Measurements from ENCODE around the gene ARSG. TPM values are rescaled to one million over a fixed set of nuclear protein-coding genes. Genes with fewer than 3 reads are reported as not detected.

Gene ARSG
- total and polyA plus RNA-seq, 2 of the 13 experiments (the other 11 are each of a cell fraction or from before 2014, with no cell fraction given) = 3.7 to 15.2 TPM

DNA sequence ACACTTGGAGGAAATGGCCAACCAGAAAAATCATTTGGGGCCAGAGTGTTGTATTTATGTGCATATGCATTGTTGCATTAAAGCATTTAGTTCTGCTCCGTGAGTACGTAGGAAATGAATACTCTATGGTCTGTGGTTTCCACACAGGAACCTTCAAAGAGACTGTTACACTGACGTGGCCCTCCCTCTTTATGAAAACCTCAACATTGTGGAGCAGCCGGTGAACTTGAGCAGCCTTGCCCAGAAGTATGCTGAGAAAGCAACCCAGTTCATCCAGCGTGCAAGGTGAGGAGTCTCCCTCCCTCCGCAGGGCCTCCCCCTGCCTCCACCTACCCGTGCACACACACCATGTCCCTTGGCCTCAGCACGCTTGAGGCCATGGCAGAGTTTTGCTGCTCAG is 65.2 kb downstream of the ARSG start:
- CTCF ChIA-PET (ENCODE audit: low intra/inter-chr PET ratio, low total read pairs) = no interaction called here
- TF ChIP-seq, protein P1, sequence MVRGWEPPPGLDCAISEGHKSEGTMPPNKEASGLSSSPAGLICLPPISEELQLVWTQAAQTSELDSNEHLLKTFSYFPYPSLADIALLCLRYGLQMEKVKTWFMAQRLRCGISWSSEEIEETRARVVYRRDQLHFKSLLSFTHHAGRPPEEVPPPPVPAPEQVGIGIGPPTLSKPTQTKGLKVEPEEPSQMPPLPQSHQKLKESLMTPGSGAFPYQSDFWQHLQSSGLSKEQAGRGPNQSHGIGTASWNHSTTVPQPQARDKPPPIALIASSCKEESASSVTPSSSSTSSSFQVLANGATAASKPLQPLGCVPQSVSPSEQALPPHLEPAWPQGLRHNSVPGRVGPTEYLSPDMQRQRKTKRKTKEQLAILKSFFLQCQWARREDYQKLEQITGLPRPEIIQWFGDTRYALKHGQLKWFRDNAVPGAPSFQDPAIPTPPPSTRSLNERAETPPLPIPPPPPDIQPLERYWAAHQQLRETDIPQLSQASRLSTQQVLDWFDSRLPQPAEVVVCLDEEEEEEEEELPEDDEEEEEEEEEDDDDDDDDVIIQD (CRISPR knock-in tag; IDR thresholded peaks at IDR 0.05; ENCODE audit: low read depth) = no peak
- no peak for TF ChIP-seq EZH2 (conservative IDR thresholded peaks at IDR 0.05; ENCODE audit: low read depth, low read length)
- no peak for TF ChIP-seq ATF7-NPFF (CRISPR knock-in tag; IDR thresholded peaks at IDR 0.05; ENCODE audit: low read depth)
- TF ChIP-seq, protein P2, sequence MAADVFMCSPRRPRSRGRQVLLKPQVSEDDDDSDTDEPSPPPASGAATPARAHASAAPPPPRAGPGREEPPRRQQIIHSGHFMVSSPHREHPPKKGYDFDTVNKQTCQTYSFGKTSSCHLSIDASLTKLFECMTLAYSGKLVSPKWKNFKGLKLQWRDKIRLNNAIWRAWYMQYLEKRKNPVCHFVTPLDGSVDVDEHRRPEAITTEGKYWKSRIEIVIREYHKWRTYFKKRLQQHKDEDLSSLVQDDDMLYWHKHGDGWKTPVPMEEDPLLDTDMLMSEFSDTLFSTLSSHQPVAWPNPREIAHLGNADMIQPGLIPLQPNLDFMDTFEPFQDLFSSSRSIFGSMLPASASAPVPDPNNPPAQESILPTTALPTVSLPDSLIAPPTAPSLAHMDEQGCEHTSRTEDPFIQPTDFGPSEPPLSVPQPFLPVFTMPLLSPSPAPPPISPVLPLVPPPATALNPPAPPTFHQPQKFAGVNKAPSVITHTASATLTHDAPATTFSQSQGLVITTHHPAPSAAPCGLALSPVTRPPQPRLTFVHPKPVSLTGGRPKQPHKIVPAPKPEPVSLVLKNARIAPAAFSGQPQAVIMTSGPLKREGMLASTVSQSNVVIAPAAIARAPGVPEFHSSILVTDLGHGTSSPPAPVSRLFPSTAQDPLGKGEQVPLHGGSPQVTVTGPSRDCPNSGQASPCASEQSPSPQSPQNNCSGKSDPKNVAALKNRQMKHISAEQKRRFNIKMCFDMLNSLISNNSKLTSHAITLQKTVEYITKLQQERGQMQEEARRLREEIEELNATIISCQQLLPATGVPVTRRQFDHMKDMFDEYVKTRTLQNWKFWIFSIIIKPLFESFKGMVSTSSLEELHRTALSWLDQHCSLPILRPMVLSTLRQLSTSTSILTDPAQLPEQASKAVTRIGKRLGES (CRISPR knock-in tag; IDR thresholded peaks at IDR 0.05; ENCODE audit: borderline replicate concordance) = no peak
- no peak for TF ChIP-seq CAMTA2 (CRISPR knock-in tag; IDR thresholded peaks at IDR 0.05; ENCODE audit: borderline replicate concordance)
- TF ChIP-seq MAF1 (CRISPR knock-in tag; IDR thresholded peaks at IDR 0.05; ENCODE audit: borderline replicate concordance) = no peak
- no peak for TF ChIP-seq KDM4B (CRISPR knock-in tag; IDR thresholded peaks at IDR 0.05)
- TF ChIP-seq HIVEP1 (CRISPR knock-in tag; IDR thresholded peaks at IDR 0.05) = no peak
- TF ChIP-seq CEBPG (CRISPR knock-in tag; IDR thresholded peaks at IDR 0.05) = no peak
- TF ChIP-seq ZNF354B (CRISPR knock-in tag; IDR thresholded peaks at IDR 0.05) = no peak
- TF ChIP-seq POLR2G (IDR thresholded peaks at IDR 0.05; ENCODE audit: low read depth, low read length) = no peak
- no peak for TF ChIP-seq ESRRA (CRISPR knock-in tag; IDR thresholded peaks at IDR 0.05; ENCODE audit: low read depth)
- TF ChIP-seq SIN3B (IDR thresholded peaks at IDR 0.05; ENCODE audit: low read length) = no peak
- no peak for TF ChIP-seq CCAR2 (optimal IDR thresholded peaks at IDR 0.05; ENCODE audit: low read depth, low read length)
- TF ChIP-seq HOXA5 (CRISPR knock-in tag; IDR thresholded peaks at IDR 0.05) = no peak
- TF ChIP-seq, protein P3, sequence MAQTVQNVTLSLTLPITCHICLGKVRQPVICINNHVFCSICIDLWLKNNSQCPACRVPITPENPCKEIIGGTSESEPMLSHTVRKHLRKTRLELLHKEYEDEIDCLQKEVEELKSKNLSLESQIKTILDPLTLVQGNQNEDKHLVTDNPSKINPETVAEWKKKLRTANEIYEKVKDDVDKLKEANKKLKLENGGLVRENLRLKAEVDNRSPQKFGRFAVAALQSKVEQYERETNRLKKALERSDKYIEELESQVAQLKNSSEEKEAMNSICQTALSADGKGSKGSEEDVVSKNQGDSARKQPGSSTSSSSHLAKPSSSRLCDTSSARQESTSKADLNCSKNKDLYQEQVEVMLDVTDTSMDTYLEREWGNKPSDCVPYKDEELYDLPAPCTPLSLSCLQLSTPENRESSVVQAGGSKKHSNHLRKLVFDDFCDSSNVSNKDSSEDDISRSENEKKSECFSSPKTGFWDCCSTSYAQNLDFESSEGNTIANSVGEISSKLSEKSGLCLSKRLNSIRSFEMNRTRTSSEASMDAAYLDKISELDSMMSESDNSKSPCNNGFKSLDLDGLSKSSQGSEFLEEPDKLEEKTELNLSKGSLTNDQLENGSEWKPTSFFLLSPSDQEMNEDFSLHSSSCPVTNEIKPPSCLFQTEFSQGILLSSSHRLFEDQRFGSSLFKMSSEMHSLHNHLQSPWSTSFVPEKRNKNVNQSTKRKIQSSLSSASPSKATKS (CRISPR knock-in tag; IDR thresholded peaks at IDR 0.05) = no peak
- no peak for TF ChIP-seq NCOA1 (CRISPR knock-in tag; IDR thresholded peaks at IDR 0.05)

More for the DNA sequence above, 65.2 kb downstream of the ARSG start:
- ATAC-seq (no peak), DNase-seq (ENCODE audit: low spot score) (no peak), FAIRE-seq (no peak)
- BruUV-seq (replicated peaks) = no TSS peak
- H3K27ac ChIP-seq (ENCODE audit: extremely low read length, insufficient read depth, low read length) = no peak overlapping the region
- no peaks in the 10 kb centered on the region for H3K9me3 ChIP-seq (ENCODE audit: low read length)
- H3K4me2 ChIP-seq (ENCODE audit: low read depth, low read length) = no peak overlapping the region
- H4K20me1 ChIP-seq (ENCODE audit: insufficient read depth, low read length) = no peaks in the 10 kb centered on the region
- peaks cover 5% of the 10 kb centered on the region; the same call in 1 of the 2 replicates for H3K4me1 ChIP-seq (ENCODE audit: insufficient read depth, low read length)
- peaks cover 0 to 6% of the 10 kb centered on the region in 2 experiments; a peak in 3 of 5 replicates for H3K36me3 ChIP-seq (replicated peaks in 1 of 2; ENCODE audit: control insufficient read depth in 1 of 2, insufficient read depth in 2 of 2, low read length in 2 of 2)
- 94% methylated on average over 7 of the region's 8 CpGs for WGBS (ENCODE audit: low lambda C conversion rate)
- H3K9ac ChIP-seq (ENCODE audit: insufficient read depth, low read depth, low read length) = no peak overlapping the region
- intact Hi-C loops (cut with micrococcal nuclease; ENCODE audit: unreplicated experiment) = no loop called here
- in situ Hi-C loops (cut with HindIII; ENCODE audit: extremely low pct_ligation_motif_present, low pct_unique_long_range_greater_than_20kb) = no loop called here
- H3K27me3 ChIP-seq (ENCODE audit: control insufficient read depth in 1 of 2, insufficient read depth in 2 of 2, low read length in 2 of 2) = no peaks in the 10 kb centered on the region
- no peaks in the 10 kb centered on the region for H3K79me2 ChIP-seq (ENCODE audit: insufficient read depth, low read length)
- no peak overlapping the region for H3K4me3 ChIP-seq (replicated peaks in 1 of 3; ENCODE audit: insufficient read depth in 1 of 3, low read depth in 2 of 3, low read length in 3 of 3)
- H2AFZ ChIP-seq (ENCODE audit: low read length) = no peak overlapping the region
- POLR2A ChIA-PET = no interaction called here
